RWPE1 (cell line): Measurements from ENCODE around the gene ZMYND12.

Source experiments
- CTCF ChIA-PET: fragments of 350-600 bp; sonication (Branson Sonifier 250); formaldehyde crosslinking; extraction: SDS; loops from one replicate; lab custom pipeline; 2021; lab: Yijun Ruan, JAX
- POLR2A ChIA-PET: fragments of 400-600 bp; formaldehyde crosslinking; extraction: SDS; loops from one replicate; lab custom pipeline; 2020; ENCODE audit warnings: antibody characterized with exemption; ENCODE audit not compliant: low non-redundant PET; lab: Yijun Ruan, JAX
- DNase-seq: peaks from one replicate; pipeline ENCODE4 v3.0.0; 2012; ENCODE audit warnings: low spot score
- H3K27ac ChIP-seq: fragments of 450-650 bp; 2 replicates; pipeline ENCODE4 v1.5.1; 2017
- TF ChIP-seq, protein P1 (sequence below): fragments of 450-650 bp; conservative IDR thresholded peaks from 2 replicates; pipeline ENCODE4 v1.5.1; 2017; ENCODE audit warnings: low read depth, mild to moderate bottlenecking

ZMYND12 gene

DNA sequence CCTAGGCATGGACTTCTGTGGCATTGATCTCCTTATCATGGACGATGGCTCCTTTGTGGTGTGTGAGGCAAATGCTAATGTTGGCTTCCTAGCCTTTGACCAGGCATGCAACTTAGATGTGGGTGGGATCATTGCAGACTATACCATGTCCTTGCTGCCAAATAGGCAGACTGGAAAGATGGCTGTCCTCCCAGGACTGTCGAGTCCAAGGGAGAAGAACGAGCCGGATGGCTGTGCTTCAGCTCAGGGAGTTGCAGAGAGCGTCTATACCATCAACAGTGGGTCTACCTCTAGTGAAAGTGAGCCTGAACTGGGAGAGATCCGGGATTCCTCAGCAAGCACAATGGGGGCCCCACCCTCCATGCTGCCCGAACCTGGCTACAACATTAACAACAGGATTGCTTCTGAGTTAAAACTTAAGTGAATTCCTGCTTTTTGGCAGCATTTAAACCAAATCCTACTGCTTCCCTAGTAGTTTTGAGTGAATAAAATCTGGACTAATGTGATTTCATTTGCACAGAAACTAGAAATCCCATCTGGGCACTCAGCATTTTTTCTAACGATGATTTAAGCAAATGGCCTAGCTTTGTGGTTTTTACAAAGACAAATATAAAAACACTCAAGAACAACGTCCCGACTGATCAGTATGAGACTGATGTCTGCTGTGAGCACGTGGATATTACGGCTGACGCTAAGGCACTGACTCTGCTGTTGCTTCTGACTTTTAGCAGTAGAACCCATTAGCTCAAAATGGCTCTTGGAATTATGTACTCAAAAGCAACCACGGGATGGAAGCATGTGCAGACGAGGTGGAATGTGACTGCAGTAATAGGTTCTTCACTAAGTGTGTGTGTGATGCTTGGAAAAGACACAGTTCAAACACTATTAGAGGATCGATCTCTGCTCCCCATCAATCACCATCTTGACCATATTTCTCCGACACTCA, 41.0 kb downstream of the ZMYND12 start:
- ChIA-PET CTCF (no interaction called here), POLR2A (no interaction called here)
- no peak overlapping the region for H3K27ac ChIP-seq
- no peak for DNase-seq
- TF ChIP-seq, protein P1, sequence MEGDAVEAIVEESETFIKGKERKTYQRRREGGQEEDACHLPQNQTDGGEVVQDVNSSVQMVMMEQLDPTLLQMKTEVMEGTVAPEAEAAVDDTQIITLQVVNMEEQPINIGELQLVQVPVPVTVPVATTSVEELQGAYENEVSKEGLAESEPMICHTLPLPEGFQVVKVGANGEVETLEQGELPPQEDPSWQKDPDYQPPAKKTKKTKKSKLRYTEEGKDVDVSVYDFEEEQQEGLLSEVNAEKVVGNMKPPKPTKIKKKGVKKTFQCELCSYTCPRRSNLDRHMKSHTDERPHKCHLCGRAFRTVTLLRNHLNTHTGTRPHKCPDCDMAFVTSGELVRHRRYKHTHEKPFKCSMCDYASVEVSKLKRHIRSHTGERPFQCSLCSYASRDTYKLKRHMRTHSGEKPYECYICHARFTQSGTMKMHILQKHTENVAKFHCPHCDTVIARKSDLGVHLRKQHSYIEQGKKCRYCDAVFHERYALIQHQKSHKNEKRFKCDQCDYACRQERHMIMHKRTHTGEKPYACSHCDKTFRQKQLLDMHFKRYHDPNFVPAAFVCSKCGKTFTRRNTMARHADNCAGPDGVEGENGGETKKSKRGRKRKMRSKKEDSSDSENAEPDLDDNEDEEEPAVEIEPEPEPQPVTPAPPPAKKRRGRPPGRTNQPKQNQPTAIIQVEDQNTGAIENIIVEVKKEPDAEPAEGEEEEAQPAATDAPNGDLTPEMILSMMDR: no peak

GRCh38 chr1:42403880-42404400, 51.9 kb downstream of the ZMYND12 start:
- CTCF ChIA-PET: interaction anchor here (0.6 kb wide), 1 partner anchor 12 kb away, joined by 3 read pairs; no protein-coding TSS in a partner anchor
- POLR2A ChIA-PET: no interaction called here
- no peak overlapping the region for H3K27ac ChIP-seq
- DNase-seq: no peak
- TF ChIP-seq, protein P1: no peak

DNA sequence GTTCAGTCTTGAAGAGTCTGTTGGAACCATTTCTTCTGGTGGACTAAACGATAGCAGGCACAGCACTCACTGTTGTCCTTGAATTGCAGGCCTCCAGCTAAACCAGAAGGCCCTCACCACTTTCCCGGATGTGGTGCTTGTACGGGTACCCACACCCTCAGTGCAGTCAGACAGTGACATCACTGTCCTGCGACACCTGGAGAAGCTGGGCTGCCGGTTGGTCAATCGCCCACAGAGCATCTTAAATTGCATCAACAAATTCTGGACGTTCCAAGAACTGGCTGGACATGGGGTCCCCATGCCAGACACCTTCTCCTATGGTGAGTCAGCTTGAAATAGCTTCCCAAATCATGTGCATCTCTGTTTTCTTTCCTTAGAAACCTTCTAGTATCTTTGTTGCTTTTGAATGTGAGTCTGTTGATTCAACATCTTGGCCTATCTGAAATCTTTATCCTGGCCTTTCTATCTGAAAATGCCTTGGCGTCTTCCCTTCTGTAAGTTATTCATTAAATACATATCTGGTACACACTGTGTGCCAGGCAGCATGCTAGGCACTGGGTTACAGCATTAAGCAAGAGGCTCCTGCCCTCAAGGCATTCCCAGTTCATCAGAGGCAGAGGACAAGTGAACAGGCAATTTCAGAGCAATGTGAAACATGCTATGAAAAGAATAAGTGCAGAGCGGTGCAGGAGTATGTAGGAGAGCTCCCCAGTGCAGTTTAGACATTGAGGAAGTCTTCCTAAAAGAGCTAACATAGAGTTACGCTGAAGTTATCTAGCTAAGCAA, 56.3 kb downstream of the ZMYND12 start:
- POLR2A ChIA-PET: no interaction called here
- CTCF ChIA-PET: no interaction called here
- TF ChIP-seq, protein P1: no peak
- H3K27ac ChIP-seq: no peak overlapping the region
- no peak for DNase-seq

- H3K27ac ChIP-seq: no peak overlapping the region
- DNase-seq: no peak
- ChIA-PET CTCF (interaction anchor here (0.7 kb wide), 1 partner anchor 120 kb away, joined by 7 read pairs; no protein-coding TSS in a partner anchor), POLR2A (no interaction called here)
- TF ChIP-seq, protein P1: no peak
These were observed 62.6 kb downstream of the ZMYND12 start for GRCh38 chr1:42392967-42393848.

DNA sequence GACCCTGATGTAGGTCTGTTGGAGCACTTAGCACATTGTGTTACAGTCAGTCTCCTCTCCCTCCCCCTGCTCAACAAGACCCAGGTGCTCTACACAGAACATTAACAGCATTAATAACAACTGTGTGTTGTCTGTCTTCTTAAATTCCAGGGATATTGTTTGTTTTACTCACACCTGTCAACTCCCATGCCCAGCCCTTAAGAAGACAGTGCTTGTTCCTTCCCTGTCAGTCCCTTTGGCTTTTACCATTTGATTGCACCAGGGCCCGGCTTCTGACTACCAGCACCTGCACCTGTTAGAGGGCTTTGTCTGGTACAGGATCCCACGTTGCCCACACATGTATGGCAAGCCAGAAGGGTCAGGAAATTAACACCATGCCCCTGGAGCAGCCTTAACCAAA, 63.6 kb downstream of the ZMYND12 start:
- H3K27ac ChIP-seq: no peak overlapping the region
- no peak for DNase-seq
- POLR2A ChIA-PET: no interaction called here
- CTCF ChIA-PET: interaction anchor here (0.7 kb wide), 1 partner anchor 119 kb away, joined by 7 read pairs; no protein-coding TSS in a partner anchor
- TF ChIP-seq, protein P1: no peak
